Small intestine (tissue), 7 donors: ENCODE measurements around the gene CMYA5. TPM values are rescaled to one million over a fixed set of nuclear protein-coding genes. Genes with fewer than 3 reads are reported as not detected.

Experiments used
- DNase-seq, 2 donors: peaks; one replicate each; pipeline versions ENCODE4 v3.0.0 to v3.0.0-alpha.2; 2013
- FAIRE-seq: peaks from 2 replicates; lab custom pipeline; 2012; peaks lifted over from hg19 to GRCh38; lab: Jason Lieb, UNC
- H3K27ac ChIP-seq, 3 donors: one replicate each; pipeline ENCODE4 v1.5.1; 2013; ENCODE audit warnings: low read length in 2 of 3, mild to moderate bottlenecking in 2 of 3, control low read depth in 1 of 3, inconsistent platforms in 1 of 3, low read depth in 1 of 3, moderate library complexity in 1 of 3
- H3K27me3 ChIP-seq, 3 donors: one replicate each; pipeline ENCODE4 v1.6.1; 2013; ENCODE audit warnings: low read length in 3 of 3, inconsistent platforms in 1 of 3; ENCODE audit not compliant: control insufficient read depth in 3 of 3, insufficient read depth in 3 of 3
- H3K36me3 ChIP-seq, 3 donors: one replicate each; pipeline ENCODE4 v1.6.1; 2013; ENCODE audit warnings: low read length in 3 of 3, inconsistent platforms in 1 of 3, low read depth in 1 of 3, mild to moderate bottlenecking in 1 of 3, moderate library complexity in 1 of 3; ENCODE audit not compliant: control insufficient read depth in 3 of 3, insufficient read depth in 2 of 3
- H3K4me1 ChIP-seq, 3 donors: one replicate each; pipeline ENCODE4 v1.6.1; 2013; ENCODE audit warnings: low read length in 2 of 3, inconsistent platforms in 1 of 3, low read depth in 1 of 3, mild to moderate bottlenecking in 1 of 3, moderate library complexity in 1 of 3; ENCODE audit not compliant: control insufficient read depth in 3 of 3, insufficient read depth in 2 of 3
- H3K4me3 ChIP-seq, 3 donors: one replicate each; pipeline ENCODE4 v1.5.1; 2013; ENCODE audit warnings: low read length in 3 of 3, control low read depth in 1 of 3, inconsistent platforms in 1 of 3, low read depth in 1 of 3, mild to moderate bottlenecking in 1 of 3, moderate library complexity in 1 of 3
- H3K9me3 ChIP-seq, 2 donors: one replicate each; pipeline ENCODE4 v1.6.1; 2013; ENCODE audit warnings: low read depth in 1 of 2, low read length in 1 of 2; ENCODE audit not compliant: control insufficient read depth in 2 of 2, insufficient read depth in 1 of 2
- WGBS, 3 donors: extraction: QIAGEN DNeasy Blood & Tissue Kit; methylation state at CpG; one replicate each; pipeline ENCODE4 v1.1.7; 2013; 5-methylcytosine and 5-hydroxymethylcytosine counted together
- polyA plus RNA-seq, 4 donors: library from polyadenylated mRNA; stranded (reverse) in 3 of 4; unstranded in 1 of 4; fragments of 200-250 nt in 3 of 4; fragments of 120-200 nt in 1 of 4; gene quantifications; one replicate each; pipeline versions ENCODE4 v1.2.1 to v1.2.3, GENCODE V29; 2013
- donor health status: healthy with polysubstance abuse.
- donor health status: control.
- donor health status: control.
- donor health status: Bipolar disorder and iron deficiency.
- donor health status: healthy.

The CMYA5 gene
- polyA plus RNA-seq, 4 donors, result 0.61 to 5.7 (median 1.6) TPM

GRCh38 chr5:79814699-79815098, 125.1 kb downstream of the CMYA5 start:
- no peak overlapping the region for H3K4me3 ChIP-seq
- no peak for FAIRE-seq
- 37 to 59% (median 49%) methylated on average over 2 of the region's 2 CpGs for WGBS, 3 donors

GRCh38 chr5:79816014-79816413, 126.4 kb downstream of the CMYA5 start:
- Histone ChIP-seq H3K36me3 (no peaks in the 10 kb centered on the region), H3K27ac (no peak overlapping the region), H3K27me3 (no peaks in the 10 kb centered on the region), H3K4me1 (no peaks in the 10 kb centered on the region), H3K9me3 (peaks cover 0 to 4% of the 10 kb centered on the region in 2 donors), H3K4me3 (no peak overlapping the region)
- DNase-seq, result no peak
- 78 to 86% (median 79%) methylated on average over 2 of the region's 2 CpGs for WGBS, 3 donors
- no peak for FAIRE-seq

More at GRCh38 chr5:79814699-79815098, 125.1 kb downstream of the CMYA5 start:
- Histone ChIP-seq H3K9me3 (peaks cover 0 to 4% of the 10 kb centered on the region in 2 donors), H3K27ac (no peak overlapping the region), H3K36me3 (no peaks in the 10 kb centered on the region), H3K27me3 (no peaks in the 10 kb centered on the region), H3K4me1 (no peaks in the 10 kb centered on the region)
- no peak for DNase-seq

GRCh38 chr5:79820648-79821047, 131.0 kb downstream of the CMYA5 start:
- H3K9me3 ChIP-seq, result peaks cover 0 to 4% of the 10 kb centered on the region in 2 donors
- no peaks in the 10 kb centered on the region for H3K4me1 ChIP-seq
- no peaks in the 10 kb centered on the region for H3K27me3 ChIP-seq
- FAIRE-seq, result no peak
- no peak overlapping the region for H3K27ac ChIP-seq
- WGBS, 3 donors, result 77 to 88% (median 87%) methylated on average over 5 of the region's 5 CpGs
- DNase-seq, result no peak
- H3K4me3 ChIP-seq, result no peak overlapping the region
- H3K36me3 ChIP-seq, result no peaks in the 10 kb centered on the region

GRCh38 chr5:79824444-79824843, 134.8 kb downstream of the CMYA5 start:
- Histone ChIP-seq H3K36me3 (no peaks in the 10 kb centered on the region), H3K4me1 (no peaks in the 10 kb centered on the region), H3K4me3 (no peak overlapping the region), H3K27ac (no peak overlapping the region), H3K27me3 (peaks cover 0 to 2% (median 0%) of the 10 kb centered on the region in 3 donors), H3K9me3 (no peaks in the 10 kb centered on the region)
- DNase-seq (no peak), FAIRE-seq (no peak)
- 38 to 75% (median 58%) methylated on average over 2 of the region's 2 CpGs for whole genome bisulfite sequencing, 3 donors

- WGBS, 3 donors, result 56 to 84% (median 64%) methylated on average over 1 of the region's 1 CpG
- no peak overlapping the region for H3K4me3 ChIP-seq
- FAIRE-seq (no peak), DNase-seq (no peak)
- no peaks in the 10 kb centered on the region for H3K9me3 ChIP-seq
- no peaks in the 10 kb centered on the region for H3K36me3 ChIP-seq
- peaks cover 0 to 2% (median 0%) of the 10 kb centered on the region in 3 donors for H3K27me3 ChIP-seq
- H3K27ac ChIP-seq, result no peak overlapping the region
- no peaks in the 10 kb centered on the region for H3K4me1 ChIP-seq
Measured at GRCh38 chr5:79825802-79826201, 136.2 kb downstream of the CMYA5 start.

GRCh38 chr5:79827159-79827629, 137.6 kb downstream of the CMYA5 start:
- H3K4me1 ChIP-seq, result no peaks in the 10 kb centered on the region
- 84 to 96% (median 88%) methylated on average over 2 of the region's 2 CpGs for WGBS, 3 donors
- no peak overlapping the region for H3K4me3 ChIP-seq
- DNase-seq (no peak), FAIRE-seq (no peak)
- H3K9me3 ChIP-seq, result no peaks in the 10 kb centered on the region
- peaks cover 0 to 2% (median 0%) of the 10 kb centered on the region in 3 donors for H3K27me3 ChIP-seq
- no peak overlapping the region for H3K27ac ChIP-seq
- no peaks in the 10 kb centered on the region for H3K36me3 ChIP-seq

GRCh38 chr5:79829260-79829659, 139.6 kb downstream of the CMYA5 start:
- no peak for FAIRE-seq
- Histone ChIP-seq H3K4me3 (no peak overlapping the region), H3K9me3 (no peaks in the 10 kb centered on the region), H3K4me1 (no peaks in the 10 kb centered on the region), H3K36me3 (no peaks in the 10 kb centered on the region), H3K27ac (no peak overlapping the region), H3K27me3 (peaks cover 0 to 2% (median 0%) of the 10 kb centered on the region in 3 donors)
- peak; percentile 3 to 16 for DNase-seq
- WGBS, 3 donors, result 59 to 61% (median 60%) methylated on average over 9 of the region's 9 CpGs

- DNase-seq (no peak), FAIRE-seq (no peak)
- H3K27ac ChIP-seq, result no peak overlapping the region
- H3K27me3 ChIP-seq, result peaks cover 0 to 2% (median 0%) of the 10 kb centered on the region in 3 donors
- H3K36me3 ChIP-seq, result no peaks in the 10 kb centered on the region
- H3K4me1 ChIP-seq, result no peaks in the 10 kb centered on the region
- H3K4me3 ChIP-seq, result no peak overlapping the region
- no peaks in the 10 kb centered on the region for H3K9me3 ChIP-seq
- WGBS, 3 donors, result 72 to 81% (median 76%) methylated on average over 10 of the region's 10 CpGs
Measured at GRCh38 chr5:79831381-79832309, 142.0 kb downstream of the CMYA5 start.
